Activated CD4-positive, alpha-beta T cell treated with anti-CD3 and anti-CD28 coated beads, Interleukin-2, Interleukin-6, amounts not matched to agents 100 ng/mL and 50 ng/mL, durations not matched to agents 16 hours and 8 hours (primary cell): ENCODE results near the gene SLC6A16.

Source experiments
- DNase-seq: peaks from one replicate; pipeline ENCODE4 v3.0.0-alpha.2; 2020

SLC6A16 gene

DNA sequence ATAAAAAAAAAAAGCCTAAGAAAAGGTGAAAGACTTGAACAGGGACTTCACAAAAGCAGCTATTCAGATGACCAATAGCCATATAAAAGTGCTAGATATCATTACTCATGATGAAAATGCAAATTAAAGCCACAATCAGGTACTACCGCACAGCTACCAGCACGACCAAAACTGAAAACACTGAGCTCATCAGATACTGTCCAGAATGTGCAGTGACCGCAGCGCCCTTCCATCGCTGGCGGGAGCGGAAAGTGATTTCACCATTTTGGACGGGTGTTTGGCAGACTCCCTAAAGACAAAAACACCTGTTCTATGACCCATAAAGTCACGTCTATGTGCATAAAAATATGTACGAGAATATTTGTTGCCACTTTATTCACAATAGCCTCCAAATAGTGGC is 60.7 kb downstream of the SLC6A16 start:
- no peak for DNase-seq

DNA sequence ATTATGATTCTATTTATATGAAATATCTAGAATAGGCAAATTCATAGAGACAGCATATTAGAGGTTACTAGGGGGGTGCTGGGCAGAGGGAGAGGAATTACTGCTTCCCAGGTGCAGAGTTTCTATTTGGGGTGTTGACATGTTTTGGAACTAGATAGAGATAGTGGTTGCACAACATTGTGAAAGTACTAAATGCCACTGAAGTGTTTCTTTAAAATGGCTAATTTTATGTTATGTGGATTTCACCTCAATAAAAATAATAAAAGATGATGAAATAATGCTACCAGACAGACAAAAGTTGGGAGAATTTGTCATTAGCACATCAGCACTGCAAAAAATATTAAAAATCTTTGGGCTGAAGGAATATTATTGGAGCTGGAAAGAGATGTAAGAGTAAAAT is 63.4 kb downstream of the SLC6A16 start:
- no peak for DNase-seq

DNA sequence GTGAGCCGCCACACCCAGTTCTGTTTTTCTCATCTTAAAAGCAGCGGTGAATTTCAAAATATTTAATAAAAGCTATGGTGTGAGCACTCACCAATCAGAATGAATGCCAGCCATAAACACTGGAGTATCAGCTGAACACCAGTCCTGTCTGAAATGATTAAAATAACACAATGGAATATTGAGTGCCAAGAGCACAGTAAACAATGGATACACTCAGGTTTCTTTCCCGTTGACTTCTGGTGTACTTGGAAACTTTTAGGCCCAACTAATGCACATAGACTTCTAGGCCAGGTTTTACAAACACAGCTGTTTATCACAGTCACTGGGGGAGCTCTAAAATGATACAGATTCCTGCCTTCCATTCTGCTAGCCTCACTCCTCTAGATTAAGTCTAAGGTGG is 68.3 kb downstream of the SLC6A16 start:
- DNase-seq: no peak

DNA sequence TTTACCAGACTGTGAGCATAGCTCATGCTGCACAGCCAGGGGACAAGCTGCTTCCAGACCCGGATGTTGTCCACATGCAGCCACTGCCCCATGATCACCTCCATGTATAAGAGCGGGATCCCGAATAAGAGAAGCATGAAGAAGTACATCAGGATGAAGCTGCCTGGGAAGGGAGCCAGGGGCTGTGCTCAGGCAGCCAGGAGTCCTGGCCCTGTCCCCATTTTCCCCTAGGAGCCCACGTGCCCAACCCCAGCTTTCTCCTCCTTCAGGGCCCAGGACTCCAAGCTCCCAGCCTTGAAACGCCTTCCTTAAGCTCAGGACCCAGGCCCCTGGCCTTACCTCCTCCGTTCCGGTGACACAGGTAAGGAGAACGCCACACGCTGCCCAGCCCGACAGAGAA is 69.3 kb downstream of the SLC6A16 start:
- DNase-seq: no peak

DNA sequence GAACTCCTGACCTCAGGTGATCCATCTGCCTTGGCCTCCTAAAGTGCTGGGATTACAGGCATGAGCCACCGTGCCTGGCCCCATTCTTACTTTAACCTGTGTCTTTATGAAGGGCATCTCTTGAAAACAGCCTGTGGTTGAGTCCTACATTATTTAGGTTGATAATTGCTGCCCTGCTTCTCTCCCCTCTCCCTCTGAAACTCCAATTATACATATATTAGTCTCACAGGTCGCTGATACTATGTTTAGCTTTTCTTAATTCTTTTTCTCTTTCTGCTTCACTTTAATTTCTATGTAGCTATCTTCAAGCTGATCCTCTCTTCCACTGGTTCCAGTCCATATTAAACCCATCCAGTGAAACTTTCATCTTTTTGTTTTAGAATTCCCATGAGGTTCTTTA is 75.1 kb downstream of the SLC6A16 start:
- DNase-seq: no peak

DNA sequence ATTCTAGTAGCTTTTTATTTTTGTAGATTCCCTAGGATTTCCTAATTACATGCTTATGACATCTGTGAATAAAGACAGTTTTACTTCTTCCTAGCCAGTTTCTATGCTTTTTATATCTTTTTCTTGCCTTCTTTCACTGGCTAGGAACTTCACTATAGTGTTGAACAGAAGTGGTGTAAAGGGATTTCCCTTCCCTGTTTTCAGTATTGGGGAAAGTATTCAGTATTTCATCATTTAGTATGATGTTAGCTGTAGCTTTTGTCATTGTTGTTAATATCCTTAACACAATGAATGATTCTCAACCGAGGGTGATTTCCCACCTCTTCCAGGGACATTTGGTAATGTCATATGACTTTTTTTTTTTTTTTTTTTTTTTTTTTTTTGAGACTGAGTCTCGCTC is 77.3 kb downstream of the SLC6A16 start:
- no peak for DNase-seq

DNA sequence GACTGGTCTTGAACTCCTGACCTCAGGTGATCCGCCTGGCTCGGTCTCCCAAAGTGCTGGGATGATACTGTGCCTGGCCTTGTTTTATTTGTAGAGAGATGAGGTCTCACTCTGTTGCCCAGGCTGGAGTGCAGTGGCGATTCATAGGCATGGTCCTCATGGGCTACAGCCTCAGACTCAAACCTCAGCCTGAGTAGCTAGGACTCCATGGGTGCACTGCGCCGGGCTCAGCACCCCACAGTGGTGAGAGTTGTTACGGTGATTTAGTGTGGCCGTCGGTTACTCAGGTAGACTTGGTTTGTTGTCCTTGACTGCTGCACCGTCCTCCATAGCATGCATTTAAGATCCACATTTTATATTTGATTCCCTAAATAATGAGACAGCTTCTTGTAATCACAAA is 80.7 kb downstream of the SLC6A16 start:
- no peak for DNase-seq

DNA sequence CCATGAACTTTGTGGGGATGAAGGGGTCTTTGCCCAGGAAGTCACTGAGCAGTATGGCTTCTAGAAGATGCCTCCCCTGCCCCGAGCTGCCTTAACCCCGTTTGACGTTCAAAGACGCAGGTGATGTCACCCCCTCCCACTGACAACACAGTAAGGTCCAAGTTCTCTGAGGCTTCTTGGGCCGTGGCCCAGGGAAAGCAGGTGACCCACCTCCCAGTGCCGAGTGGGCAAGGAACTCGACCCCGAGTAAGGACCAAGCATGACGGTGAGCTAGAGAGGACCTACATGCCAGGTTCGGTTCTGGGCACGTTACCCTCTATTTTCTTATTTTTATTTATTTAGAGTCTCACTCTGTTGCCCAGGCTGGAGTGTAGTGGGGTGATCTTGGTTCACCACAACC is 81.3 kb downstream of the SLC6A16 start:
- no peak for DNase-seq

DNA sequence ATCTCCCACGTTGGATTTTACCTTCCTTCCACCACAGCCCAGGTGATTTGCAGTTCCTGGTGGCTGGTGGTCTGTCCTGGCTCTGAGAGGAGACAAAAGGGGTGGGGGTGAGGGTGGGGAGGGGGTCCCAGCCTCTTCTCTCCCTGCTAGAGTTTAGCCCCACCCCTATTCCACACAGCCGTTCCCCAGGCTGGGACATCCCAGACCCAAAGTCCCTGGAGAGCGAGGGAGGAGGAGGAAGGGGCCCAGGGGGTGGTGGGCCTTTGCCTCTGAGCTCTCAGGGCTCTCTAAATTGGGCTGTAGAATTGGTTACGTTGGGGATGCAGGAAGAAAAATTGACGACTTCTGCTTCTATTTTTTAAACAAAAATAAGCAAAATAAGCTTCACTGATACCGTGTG is 81.9 kb downstream of the SLC6A16 start:
- no peak for DNase-seq

DNA sequence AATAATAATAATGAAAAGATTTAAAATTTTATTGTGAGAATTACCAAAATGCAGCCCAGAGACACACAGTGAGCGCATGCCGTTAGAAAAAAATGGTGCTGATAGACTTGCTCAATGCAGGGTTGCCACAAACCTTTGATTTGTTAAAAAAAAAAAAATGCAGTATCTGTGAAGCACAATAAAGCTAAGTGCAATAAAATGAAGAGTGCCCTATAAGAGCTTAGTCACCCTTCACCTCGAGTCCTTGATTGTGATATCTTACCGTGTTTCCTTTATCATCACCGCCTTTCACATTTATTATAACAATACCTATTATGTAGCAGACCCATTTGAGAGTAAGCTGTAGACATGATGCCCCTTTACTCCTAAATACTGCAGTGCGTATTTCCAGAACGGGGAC is 83.2 kb downstream of the SLC6A16 start:
- no peak for DNase-seq
